ENCODE data around the gene TMEM254. TPM values are rescaled to one million over a fixed set of nuclear protein-coding genes. Genes with fewer than 3 reads are reported as not detected.

The TMEM254 gene
- total and polyA plus RNA-seq, 2 of the 4 experiments (the other 2 are of a cell fraction): 4.7 to 10.7 TPM

Other genes with a start within 250 kb of the TMEM254 start
- gene SFTPD, start 129.6 kb upstream of the TMEM254 start, total RNA-seq (2012; rRNA removed): not detected in 2 replicates
- not detected in 2 replicates for gene SFTPD, start 129.6 kb upstream of the TMEM254 start, polyA plus RNA-seq (2012; rRNA removed)
- 1.6 and 1.9 TPM in 2 replicates for gene PLAC9, start 54.1 kb downstream of the TMEM254 start, total RNA-seq (2012; rRNA removed)
- 12.2 and 15.6 TPM in 2 replicates for gene PLAC9, start 54.1 kb downstream of the TMEM254 start, polyA plus RNA-seq (2012; rRNA removed)
- gene ANXA11, start 126.9 kb downstream of the TMEM254 start, total RNA-seq (2012; rRNA removed): 39.4 and 40.8 TPM in 2 replicates
- 109 and 114 TPM in 2 replicates for gene ANXA11, start 126.9 kb downstream of the TMEM254 start, polyA plus RNA-seq (2012; rRNA removed)
- not detected in 2 replicates for gene MAT1A, start 211.0 kb downstream of the TMEM254 start, total RNA-seq (2012; rRNA removed)
- gene MAT1A, start 211.0 kb downstream of the TMEM254 start, polyA plus RNA-seq (2012; rRNA removed): not detected in 2 replicates